ENCODE data around the gene DMC1. TPM values are rescaled to one million over a fixed set of nuclear protein-coding genes. Genes with fewer than 3 reads are reported as not detected.
"Not testable (repeated sequence)": the region's sequence is repeated elsewhere in the genome, so short reads cannot be mapped to it uniquely, and the experiment has no call there.

The DMC1 gene
- total and polyA plus RNA-seq, 2 of the 13 experiments (the other 11 are each of a cell fraction or from before 2014, with no cell fraction given), result 0.82 TPM; not detected in 1

- no peak overlapping the region for H2AFZ ChIP-seq (ENCODE audit: low read length)
- no peaks in the 10 kb centered on the region for H3K36me3 ChIP-seq (replicated peaks in 1 of 2; ENCODE audit: control insufficient read depth in 1 of 2, insufficient read depth in 2 of 2, low read length in 2 of 2)
- ChIA-PET POLR2A (no interaction called here), CTCF (ENCODE audit: low intra/inter-chr PET ratio, low total read pairs) (no interaction called here)
- DNase-seq (ENCODE audit: low spot score) (no peak), ATAC-seq (no peak), FAIRE-seq (no peak)
- no peak overlapping the region for H3K9ac ChIP-seq (ENCODE audit: insufficient read depth, low read depth, low read length)
- in situ Hi-C loops (cut with HindIII; ENCODE audit: extremely low pct_ligation_motif_present, low pct_unique_long_range_greater_than_20kb) (no loop called here), intact Hi-C loops (cut with micrococcal nuclease; ENCODE audit: unreplicated experiment) (no loop called here)
- H3K4me3 ChIP-seq (replicated peaks in 1 of 3; ENCODE audit: insufficient read depth in 1 of 3, low read depth in 2 of 3, low read length in 3 of 3), result no peak overlapping the region
- H3K79me2 ChIP-seq (ENCODE audit: insufficient read depth, low read length), result no peaks in the 10 kb centered on the region
- no peaks in the 10 kb centered on the region for H3K9me3 ChIP-seq (ENCODE audit: low read length)
- no peak overlapping the region for H3K27ac ChIP-seq (ENCODE audit: extremely low read length, insufficient read depth, low read length)
- H3K27me3 ChIP-seq (ENCODE audit: control insufficient read depth in 1 of 2, insufficient read depth in 2 of 2, low read length in 2 of 2), result no peaks in the 10 kb centered on the region
- no peak overlapping the region for H3K4me2 ChIP-seq (ENCODE audit: low read depth, low read length)
- no peak for TF ChIP-seq ATRX (CRISPR knock-in tag; IDR thresholded peaks at IDR 0.05; ENCODE audit: borderline replicate concordance)
- no TSS peak for BruUV-seq (replicated peaks)
- H3K4me1 ChIP-seq (ENCODE audit: insufficient read depth, low read length), result peaks cover 18% of the 10 kb centered on the region
- WGBS (ENCODE audit: low lambda C conversion rate), result 97% methylated on average over 1 of the region's 1 CpG
- H4K20me1 ChIP-seq (ENCODE audit: insufficient read depth, low read length), result no peaks in the 10 kb centered on the region; the same call in 1 of the 2 replicates
These were observed 48.3 kb upstream of the DMC1 start for GRCh38 chr22:38618258-38618657.

- H3K27ac ChIP-seq (ENCODE audit: extremely low read length, insufficient read depth, low read length); H2AFZ ChIP-seq (ENCODE audit: low read length); H3K4me2 ChIP-seq (ENCODE audit: low read depth, low read length); H3K27me3 ChIP-seq (ENCODE audit: control insufficient read depth in 1 of 2, insufficient read depth in 2 of 2, low read length in 2 of 2); in situ Hi-C loops (cut with HindIII; ENCODE audit: extremely low pct_ligation_motif_present, low pct_unique_long_range_greater_than_20kb); H4K20me1 ChIP-seq (ENCODE audit: insufficient read depth, low read length); FAIRE-seq; POLR2A ChIA-PET; CTCF ChIA-PET (ENCODE audit: low intra/inter-chr PET ratio, low total read pairs); ATAC-seq; H3K36me3 ChIP-seq (replicated peaks in 1 of 2; ENCODE audit: control insufficient read depth in 1 of 2, insufficient read depth in 2 of 2, low read length in 2 of 2); BruUV-seq (replicated peaks); H3K4me3 ChIP-seq (replicated peaks in 1 of 3; ENCODE audit: insufficient read depth in 1 of 3, low read depth in 2 of 3, low read length in 3 of 3); DNase-seq (ENCODE audit: low spot score); intact Hi-C loops (cut with micrococcal nuclease; ENCODE audit: unreplicated experiment); H3K9me3 ChIP-seq (ENCODE audit: low read length); H3K9ac ChIP-seq (ENCODE audit: insufficient read depth, low read depth, low read length); H3K79me2 ChIP-seq (ENCODE audit: insufficient read depth, low read length): not testable (repeated sequence)
- WGBS (ENCODE audit: low lambda C conversion rate), result 66% methylated on average over 8 of the region's 9 CpGs
- peaks cover 12% of the 10 kb centered on the region for H3K4me1 ChIP-seq (ENCODE audit: insufficient read depth, low read length)
These were observed 45.1 kb upstream of the DMC1 start for GRCh38 chr22:38615064-38615405.
